Daoy (cell line): Measurements from ENCODE around the gene TATDN2. TPM values are rescaled to one million over a fixed set of nuclear protein-coding genes. Genes with fewer than 3 reads are reported as not detected.
"Not testable (repeated sequence)": the region's sequence is repeated elsewhere in the genome, so short reads cannot be mapped to it uniquely, and the experiment has no call there.

Experiments used
- DNase-seq: peaks from one replicate; pipeline ENCODE4 v3.0.0-alpha.2; 2015; ENCODE audit warnings: low read depth
- total RNA-seq: library from RNA; depleted of rRNA; stranded (reverse); fragments of >200 nt; shearing (Covaris generic); gene quantifications from 2 replicates; pipeline ENCODE4 v1.2.3, GENCODE V29; 2014

The TATDN2 gene
- total RNA-seq, 1 experiment from 2014 or later: 5.9 TPM

DNA sequence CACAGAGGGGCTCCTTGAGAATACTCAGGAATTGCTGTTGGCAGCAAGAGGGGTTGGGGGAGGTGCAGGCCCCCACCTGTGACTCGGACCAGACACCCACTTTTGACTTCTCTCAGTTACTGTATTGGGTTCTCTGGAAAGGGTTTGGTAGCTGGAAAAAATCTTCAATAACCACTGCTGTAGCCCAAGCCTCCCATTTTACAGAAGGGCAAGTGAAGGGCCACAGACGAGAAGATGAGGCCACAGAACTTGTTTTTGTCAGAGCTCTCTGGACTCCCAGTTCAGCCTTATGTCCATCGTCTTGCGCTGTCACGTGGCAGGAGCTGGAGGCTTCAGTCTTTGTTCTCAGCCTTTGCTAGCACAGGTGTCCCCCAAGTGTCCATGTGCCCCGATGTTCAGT is 12.7 kb upstream of the TATDN2 start:
- DNase-seq: no peak

DNA sequence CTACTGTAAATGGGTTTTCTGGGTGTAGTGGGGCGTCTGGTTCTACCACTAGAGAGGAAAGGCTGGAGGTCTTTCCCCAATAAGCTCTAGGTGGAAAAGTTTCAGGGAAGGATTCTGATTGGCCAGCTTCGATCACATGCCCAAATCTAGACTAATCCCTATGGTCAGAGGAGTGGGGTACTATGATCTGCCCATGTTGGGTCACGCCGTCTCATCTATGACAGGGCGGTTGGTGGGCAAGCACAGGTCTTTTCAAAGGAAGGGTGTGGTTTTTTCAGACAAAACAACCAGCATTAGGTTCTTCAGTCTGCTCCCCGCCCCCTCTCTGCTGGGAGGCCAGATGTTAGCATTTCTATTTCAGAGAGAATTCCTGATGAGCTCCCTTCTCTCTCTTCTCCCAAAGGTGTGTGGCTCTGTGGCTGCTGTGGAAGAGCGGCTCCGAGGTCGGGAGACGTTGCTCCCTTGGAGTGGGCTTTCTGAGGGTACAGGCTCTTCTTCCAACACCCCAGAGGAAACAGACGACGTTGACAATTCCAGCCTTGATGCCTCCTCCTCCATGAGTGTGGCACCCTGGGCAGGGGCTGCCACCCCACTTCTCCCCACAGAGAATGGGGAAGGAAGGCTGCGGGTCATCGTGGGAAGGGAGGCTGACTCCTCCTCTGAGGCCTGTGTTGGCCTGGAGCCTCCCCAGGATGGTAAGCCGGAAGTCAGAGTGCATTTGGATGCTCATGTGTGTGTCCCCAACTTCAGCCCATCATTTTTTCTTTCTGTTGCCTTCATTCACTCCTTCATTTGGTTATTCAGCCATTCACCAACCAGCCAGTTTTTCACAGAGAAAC is 9.7 kb upstream of the TATDN2 start:
- no peak for DNase-seq

GRCh38 chr3:10240799-10241198 is 7.5 kb upstream of the TATDN2 start:
- no peak for DNase-seq

DNA sequence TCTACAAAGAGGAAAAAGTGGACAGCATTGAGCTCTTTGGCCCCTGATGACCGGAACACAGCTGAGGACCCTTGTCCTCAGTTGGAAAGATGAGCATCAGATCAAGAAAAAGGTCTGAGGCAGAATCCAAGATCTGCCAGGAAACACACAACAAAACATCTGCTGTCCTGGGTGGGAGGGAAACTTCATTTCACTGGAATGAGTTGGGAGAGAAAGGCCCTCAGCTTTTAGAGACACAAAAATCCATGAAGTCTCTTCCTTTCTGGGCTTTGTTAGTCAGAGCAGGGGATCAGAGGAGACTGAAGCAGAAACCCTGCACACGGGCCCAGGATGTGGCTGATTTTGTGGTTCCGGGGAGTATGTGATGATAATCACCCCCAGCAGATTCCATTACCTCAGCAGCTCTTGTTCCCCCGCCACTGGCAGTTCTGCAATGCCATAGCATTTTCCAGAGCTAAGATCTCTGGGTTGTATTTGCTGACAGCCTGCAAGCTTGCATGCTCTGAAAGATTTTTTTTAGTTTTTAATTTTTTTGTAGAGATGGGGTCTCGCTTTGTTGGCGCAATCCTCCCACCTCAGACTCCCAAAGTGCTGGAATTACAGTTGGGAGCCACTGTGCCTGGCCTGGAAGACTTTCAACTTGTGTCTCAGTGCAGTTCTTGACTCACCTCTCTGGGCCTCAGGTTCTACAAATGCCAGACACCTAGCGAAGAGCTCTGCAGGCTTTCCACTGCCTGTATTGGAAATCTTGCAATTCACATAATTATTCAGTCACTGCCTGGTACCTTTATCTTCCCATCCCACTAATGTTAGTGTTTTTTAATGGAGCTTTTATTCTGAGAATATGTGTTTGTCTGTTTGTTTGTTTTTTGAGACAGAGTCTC is 5.8 kb upstream of the TATDN2 start:
- peak; percentile 62 for DNase-seq

DNA sequence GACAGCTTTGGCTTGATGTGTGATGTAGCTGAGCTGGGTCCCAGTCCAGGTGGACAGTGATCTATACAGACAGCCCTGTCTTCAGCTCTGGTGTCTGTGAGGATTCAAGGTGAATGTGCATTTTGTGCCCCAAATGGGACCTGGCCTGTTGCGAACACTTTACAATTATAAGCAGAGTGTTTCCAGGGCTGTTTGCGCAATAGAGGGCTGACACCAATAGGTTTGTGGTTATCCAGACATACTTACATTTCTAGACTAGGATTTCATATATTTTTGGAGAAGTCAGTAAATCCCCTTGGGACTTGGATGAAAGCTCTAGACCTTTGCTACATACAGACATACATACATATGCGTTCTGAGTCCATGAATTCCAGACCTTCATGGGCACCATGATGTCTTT is 4.2 kb upstream of the TATDN2 start:
- no peak for DNase-seq

GRCh38 chr3:10245081-10245712 is 3.1 kb upstream of the TATDN2 start:
- no peak for DNase-seq

DNA sequence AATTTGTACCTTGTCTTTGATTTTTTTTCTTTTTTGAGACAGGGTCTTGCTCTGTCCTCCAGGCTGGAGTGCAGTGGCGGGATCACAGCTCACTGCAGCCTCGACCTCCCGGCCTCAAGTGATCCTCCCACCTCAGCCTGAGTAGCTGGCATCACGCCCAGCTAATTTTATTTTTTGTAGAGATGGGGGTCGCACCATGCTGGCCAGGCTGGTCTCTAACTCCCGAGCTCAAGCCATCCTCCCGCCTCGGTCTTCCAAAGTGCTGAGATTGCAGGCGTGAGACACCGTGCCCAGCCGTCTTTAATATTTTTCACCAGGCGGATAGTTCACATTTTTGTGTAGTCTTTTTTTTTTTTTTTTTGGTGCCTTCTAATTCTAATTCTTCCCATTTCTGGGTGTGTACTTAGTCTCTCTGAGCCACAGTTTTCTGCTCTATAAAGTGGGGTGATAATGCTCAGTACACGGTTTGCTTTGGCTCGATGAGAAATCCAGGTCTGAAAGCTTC is 528 bp upstream of the TATDN2 start:
- no peak for DNase-seq

- DNase-seq: peak; percentile 25
These were observed 907 bp downstream of the TATDN2 start for GRCh38 chr3:10248984-10249748.

DNA sequence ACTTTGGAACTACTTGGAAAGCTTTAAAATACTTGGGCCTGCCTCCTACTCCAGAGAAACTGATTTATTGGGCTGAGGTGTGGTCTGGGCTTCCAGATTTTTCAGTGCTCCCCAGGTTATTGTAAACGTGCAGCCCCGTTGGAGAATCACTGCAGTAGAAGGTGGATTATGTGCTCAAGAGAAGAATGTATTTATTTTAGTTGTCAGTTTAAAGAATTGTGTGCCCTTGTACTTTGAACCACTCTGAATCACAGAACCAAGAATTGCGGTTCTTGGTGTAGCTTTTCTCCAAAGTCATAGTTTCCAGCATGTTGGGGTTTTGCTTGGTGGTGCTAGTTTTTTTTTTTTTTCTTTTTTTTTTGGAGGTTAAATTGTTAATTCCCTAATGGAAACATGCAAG is 1.6 kb downstream of the TATDN2 start:
- DNase-seq: no peak

DNA sequence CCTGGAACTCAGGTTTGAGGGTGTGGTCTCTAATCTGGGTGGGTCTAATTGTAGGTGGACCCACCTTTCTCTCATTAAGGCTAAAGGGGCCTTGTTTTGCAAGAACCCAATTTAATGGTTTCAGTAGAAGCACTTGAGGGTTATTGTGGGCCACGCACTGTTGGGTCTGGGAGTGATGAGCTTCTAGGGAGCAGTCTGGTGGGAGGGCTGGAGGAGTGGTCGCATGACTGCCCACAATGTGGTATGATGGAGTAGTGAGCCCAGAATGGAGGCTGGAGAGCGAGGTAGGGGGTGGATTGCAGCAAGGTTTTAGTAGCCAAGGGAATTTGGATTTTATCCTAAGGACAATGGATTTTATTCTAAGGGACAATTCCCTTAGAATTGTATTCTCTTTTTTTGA is 2.7 kb downstream of the TATDN2 start:
- DNase-seq: no peak

GRCh38 chr3:10253731-10254130 is 5.5 kb downstream of the TATDN2 start:
- DNase-seq: no peak

DNA sequence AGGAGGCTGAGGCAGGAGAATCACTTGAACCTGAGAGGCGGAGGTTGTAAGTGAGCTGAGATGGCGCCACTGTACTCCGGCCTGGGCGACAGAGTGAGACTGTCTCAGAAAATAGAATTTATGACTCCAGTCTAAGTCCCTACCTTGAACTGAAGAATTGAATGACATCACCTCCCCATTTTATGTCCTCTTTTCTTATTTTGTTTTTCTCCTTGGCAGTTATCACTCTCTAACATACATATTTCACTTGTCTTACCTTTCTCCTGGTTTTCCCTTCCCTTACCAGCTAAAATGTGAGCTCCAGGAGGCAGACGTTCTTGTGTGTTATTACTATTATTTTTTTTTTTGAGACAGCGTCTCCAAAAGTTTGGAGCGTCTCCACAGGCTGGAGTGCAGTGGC is 7.6 kb downstream of the TATDN2 start:
- no peak for DNase-seq

DNA sequence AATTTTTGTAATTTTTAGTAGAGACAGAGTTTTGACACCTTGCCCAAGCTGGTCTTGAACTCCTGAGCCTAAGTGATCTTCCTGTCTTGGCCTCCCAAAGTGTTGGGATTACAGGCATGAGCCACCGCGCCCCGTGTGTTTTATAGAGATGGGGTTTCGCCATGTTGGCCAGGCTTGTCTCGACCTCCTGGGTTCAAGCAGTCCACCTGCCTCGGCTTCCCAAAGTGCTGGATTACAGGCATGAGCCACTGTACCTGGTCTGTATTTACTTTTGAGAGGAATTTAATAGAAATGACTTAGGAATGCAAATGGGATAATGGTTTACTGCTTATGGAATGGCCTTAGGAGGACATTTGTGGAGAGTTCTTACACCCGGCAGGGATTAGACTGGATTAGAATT is 10.8 kb downstream of the TATDN2 start:
- no peak for DNase-seq

DNA sequence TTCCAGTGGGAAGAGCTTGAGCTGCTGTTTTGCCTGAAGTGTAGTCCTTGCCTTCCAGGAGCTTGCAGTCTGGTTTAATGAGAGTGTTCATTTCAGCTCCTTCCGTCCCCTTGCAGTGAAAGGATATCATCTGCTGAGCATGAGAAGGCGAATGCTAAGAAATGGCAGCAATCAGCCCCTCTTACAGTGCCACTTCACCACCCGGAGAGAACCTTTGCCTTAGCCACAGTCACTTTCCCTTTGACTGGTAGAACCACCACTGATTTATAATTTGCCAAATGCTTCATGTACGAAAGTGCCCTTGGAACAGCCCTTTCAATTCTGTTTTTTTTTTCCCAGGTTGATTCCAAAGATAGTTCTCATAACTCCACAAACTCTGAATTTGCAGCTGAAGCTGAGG is 11.5 kb downstream of the TATDN2 start:
- DNase-seq: no peak

- no peak for DNase-seq
These were observed 12.0 kb downstream of the TATDN2 start for GRCh38 chr3:10260211-10260701.

DNA sequence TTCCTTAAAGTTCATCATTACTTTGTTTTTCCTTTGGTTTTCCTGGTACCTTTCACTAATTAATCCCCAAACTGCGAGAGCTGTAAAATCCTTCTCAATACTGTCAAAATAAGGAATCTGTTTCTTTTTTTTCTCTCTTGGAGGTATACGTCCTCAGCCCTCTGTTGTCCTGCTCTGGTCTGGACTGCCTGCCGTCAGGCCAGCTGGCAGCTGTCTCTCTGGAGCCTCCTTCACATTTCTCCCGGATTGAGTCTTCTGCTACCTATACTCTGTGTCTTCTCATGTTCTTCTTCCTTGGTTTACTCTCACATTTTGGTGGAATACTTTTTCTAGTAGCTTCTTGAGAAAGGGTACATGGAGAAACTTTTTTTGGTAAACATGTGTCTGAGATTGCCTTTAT is 13.8 kb downstream of the TATDN2 start:
- DNase-seq: no peak

- DNase-seq: peak; percentile 8
These were observed 15.5 kb downstream of the TATDN2 start for GRCh38 chr3:10263646-10264363.

DNA sequence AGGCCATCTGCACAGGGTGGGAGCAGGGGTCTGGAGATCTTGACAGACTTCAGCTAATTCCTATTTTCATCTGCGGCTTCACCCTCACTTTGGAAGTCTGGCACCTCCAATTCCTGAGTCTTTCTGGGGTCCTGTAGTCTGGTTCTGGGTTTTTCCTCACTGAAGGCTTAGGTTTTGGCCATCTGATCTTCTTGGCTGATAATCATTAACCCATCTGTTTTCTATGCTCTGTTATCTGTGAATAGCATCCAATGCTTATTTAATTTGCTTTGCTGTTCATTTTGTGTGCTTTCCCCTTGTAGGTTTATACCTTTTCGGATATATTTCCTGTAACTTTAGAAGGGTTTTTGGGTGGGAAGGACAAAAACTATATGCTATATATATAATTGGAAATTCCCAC is 17.6 kb downstream of the TATDN2 start:
- DNase-seq: no peak

DNA sequence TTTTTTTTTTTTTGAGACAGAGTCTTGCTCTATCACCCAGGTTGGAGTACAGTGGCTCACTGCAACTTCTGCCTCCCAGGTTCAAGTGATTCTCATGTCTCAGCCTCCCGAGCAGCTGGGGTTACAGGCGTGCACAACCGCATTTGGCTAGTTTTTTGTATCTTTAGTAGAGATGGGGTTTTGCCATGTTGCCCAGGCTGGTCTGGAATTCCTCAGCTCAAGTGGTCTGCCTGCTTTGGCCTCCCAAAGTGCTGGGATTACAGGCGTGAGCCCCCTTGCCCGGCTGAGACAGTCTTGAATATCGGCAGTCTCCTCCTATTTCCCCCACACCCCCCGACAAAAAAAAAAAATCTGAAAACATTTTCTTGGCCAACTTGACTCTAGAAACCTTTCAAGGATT is 18.7 kb downstream of the TATDN2 start:
- DNase-seq: not testable (repeated sequence)

DNA sequence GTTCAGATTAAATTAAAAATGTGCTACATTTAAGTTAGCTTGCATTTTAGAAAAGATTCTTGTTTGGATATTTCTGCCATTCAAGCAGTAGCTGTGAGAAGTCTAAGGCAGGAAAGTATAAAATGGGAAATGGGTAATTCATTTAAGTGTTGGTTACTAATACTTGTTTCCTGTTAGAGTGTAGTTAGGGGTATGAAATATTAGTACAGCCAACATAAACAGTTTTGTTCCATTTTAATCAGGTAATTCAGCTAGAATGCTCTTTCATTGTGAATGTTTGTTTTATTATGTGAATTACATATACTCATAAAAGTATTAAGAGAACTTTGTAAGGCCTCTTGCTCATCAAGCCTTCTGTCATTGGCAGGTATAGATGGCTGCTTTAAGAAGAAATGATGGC is 19.9 kb downstream of the TATDN2 start:
- DNase-seq: no peak

DNA sequence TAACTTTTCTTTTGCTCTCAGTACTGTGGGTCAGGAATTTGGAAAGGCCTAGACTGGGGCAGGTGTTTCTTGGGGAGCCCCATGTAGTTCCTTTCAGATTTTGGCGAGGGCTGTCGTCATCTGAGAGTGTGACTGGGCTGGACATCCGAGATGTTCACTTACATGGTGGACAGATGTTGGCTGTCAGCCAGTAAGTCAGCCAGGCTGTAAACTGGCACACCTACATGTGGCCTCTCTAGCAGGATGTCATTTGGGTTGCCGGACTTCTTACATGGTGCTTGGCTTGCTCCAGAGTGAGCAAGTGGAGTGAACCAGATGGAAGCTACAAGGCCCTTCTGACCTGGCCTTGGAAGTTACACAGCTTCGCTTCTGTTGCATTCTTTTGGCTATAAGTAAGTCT is 20.7 kb downstream of the TATDN2 start:
- DNase-seq: no peak
